Astrocyte of the cerebellum (primary cell): ENCODE results near the gene PXYLP1.

Experiments
- DNase-seq: peaks from one replicate; pipeline ENCODE4 v3.0.0-alpha.2; 2011; ENCODE audit warnings: low read depth
- H3K4me3 ChIP-seq: 2 replicates; pipeline ENCODE4 v1.5.1; 2011; ENCODE audit warnings: mild to moderate bottlenecking, low read depth, low read length, moderate library complexity
- in situ Hi-C: cut with HindIII; loops from 2 replicates; pipeline ENCODE4 v1.10.0; 2017; ENCODE audit warnings: low sequenced_read_pairs
- TF ChIP-seq, protein P1 (sequence below): IDR thresholded peaks from 2 replicates; pipeline ENCODE4 v1.5.1; 2012; ENCODE audit warnings: low read length, low read depth, moderate library complexity, mild to moderate bottlenecking; ENCODE audit errors: missing control alignments

Gene PXYLP1

DNA sequence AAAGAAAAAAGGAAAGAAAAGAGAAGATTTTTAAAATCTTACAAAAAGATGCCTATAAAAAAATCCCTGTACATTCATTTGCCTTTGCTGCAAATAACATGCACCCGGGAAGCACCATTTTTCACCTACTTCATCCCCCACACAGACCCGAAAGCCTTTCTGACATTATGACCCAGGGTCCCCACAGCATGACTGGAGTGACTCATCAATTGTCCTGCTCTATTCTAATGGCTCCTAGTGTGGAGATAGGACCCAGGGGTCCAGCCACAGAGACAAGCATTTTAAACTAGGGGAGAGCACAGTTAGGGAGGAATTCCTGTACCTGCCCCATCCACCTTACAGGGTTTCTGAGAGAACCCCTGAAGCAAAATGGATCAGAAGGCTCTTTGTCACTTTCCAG, 14.7 kb upstream of the PXYLP1 start:
- no peak overlapping the region for H3K4me3 ChIP-seq
- TF ChIP-seq, protein P1, sequence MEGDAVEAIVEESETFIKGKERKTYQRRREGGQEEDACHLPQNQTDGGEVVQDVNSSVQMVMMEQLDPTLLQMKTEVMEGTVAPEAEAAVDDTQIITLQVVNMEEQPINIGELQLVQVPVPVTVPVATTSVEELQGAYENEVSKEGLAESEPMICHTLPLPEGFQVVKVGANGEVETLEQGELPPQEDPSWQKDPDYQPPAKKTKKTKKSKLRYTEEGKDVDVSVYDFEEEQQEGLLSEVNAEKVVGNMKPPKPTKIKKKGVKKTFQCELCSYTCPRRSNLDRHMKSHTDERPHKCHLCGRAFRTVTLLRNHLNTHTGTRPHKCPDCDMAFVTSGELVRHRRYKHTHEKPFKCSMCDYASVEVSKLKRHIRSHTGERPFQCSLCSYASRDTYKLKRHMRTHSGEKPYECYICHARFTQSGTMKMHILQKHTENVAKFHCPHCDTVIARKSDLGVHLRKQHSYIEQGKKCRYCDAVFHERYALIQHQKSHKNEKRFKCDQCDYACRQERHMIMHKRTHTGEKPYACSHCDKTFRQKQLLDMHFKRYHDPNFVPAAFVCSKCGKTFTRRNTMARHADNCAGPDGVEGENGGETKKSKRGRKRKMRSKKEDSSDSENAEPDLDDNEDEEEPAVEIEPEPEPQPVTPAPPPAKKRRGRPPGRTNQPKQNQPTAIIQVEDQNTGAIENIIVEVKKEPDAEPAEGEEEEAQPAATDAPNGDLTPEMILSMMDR, result no peak
- no peak for DNase-seq
- in situ Hi-C loops, result no loop called here

DNA sequence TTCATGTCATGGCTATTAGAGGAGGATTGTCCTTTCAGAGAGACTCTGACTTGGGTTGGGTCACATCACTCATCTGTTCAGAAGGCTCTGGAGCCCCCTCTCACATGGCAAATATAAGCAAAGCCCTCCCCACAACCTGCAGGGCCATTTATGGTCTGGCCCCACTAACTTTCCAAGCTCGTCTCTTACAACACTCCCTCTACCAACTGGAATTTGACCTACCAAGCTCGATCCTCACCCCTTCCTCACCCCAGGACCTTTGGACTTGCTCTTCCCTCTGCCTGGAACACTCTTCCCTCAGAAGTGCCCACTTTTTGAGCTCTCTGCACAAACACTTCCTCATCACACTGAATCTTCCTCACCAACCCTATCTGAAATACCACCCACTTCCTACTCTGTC, 14.2 kb upstream of the PXYLP1 start:
- DNase-seq, result no peak
- TF ChIP-seq, protein P1, result no peak
- no peak overlapping the region for H3K4me3 ChIP-seq
- in situ Hi-C loops, result no loop called here

- in situ Hi-C loops, result no loop called here
Observed at GRCh38 chr3:141218162-141218835, 13.3 kb upstream of the PXYLP1 start.

GRCh38 chr3:141218926-141219325, 12.7 kb upstream of the PXYLP1 start:
- in situ Hi-C loops, result no loop called here
- no peak for DNase-seq
- H3K4me3 ChIP-seq, result no peak overlapping the region
- TF ChIP-seq, protein P1, result no peak

More at GRCh38 chr3:141218162-141218835, 13.3 kb upstream of the PXYLP1 start:
- DNase-seq, result no peak
- H3K4me3 ChIP-seq, result no peak overlapping the region
- TF ChIP-seq, protein P1, result no peak

DNA sequence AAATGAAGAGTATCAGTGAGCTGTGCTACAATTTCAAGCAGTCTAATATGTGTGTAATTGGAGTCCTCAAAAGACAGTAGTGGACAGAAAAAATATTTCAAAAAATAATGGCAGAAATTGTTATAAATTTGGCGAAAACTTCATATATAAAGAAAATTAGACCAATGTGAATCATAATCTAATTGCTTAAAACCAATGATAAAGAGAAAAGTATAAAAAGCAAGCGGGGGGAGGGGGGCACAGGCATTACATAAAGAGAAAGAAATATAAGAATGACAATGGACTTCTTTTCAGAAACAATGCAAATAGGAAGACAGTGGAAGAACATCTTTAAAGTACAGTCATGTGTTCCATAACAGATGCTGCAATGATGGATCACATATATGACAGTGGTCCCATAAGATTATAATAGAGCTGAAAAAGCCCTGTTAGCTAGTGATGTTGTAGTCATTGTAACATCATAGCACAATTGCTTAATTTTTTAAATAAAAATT, 7.9 kb upstream of the PXYLP1 start:
- TF ChIP-seq, protein P1, result no peak
- no peak overlapping the region for H3K4me3 ChIP-seq
- in situ Hi-C loops, result no loop called here
- DNase-seq, result no peak

- no peak overlapping the region for H3K4me3 ChIP-seq
- TF ChIP-seq, protein P1, result no peak
- DNase-seq, result no peak
- in situ Hi-C loops, result no loop called here
Observed at GRCh38 chr3:141225939-141226338, 5.7 kb upstream of the PXYLP1 start.
